Muscle layer of colon (tissue), 2 donors: Measurements from ENCODE around the gene TMEM51.

Experiments used
- H3K27ac ChIP-seq: one replicate; pipeline ENCODE4 v1.7.0; 2013; ENCODE audit warnings: low read depth, mild to moderate bottlenecking, low read length, moderate library complexity
- H3K27me3 ChIP-seq, 2 donors: one replicate each; pipeline ENCODE4 v1.7.0; 2013; ENCODE audit warnings: low read length in 2 of 2, mild to moderate bottlenecking in 2 of 2; ENCODE audit not compliant: insufficient read depth in 2 of 2, control insufficient read depth in 1 of 2
- H3K36me3 ChIP-seq: one replicate; pipeline ENCODE4 v1.7.0; 2013; ENCODE audit warnings: mild to moderate bottlenecking, low read length; ENCODE audit not compliant: insufficient read depth
- H3K4me1 ChIP-seq: one replicate; pipeline ENCODE4 v1.7.0; 2013; ENCODE audit warnings: mild to moderate bottlenecking, low read length; ENCODE audit not compliant: insufficient read depth
- H3K4me3 ChIP-seq, 2 donors: one replicate each; pipeline ENCODE4 v1.7.0; 2013; ENCODE audit warnings: low read length in 2 of 2, low read depth in 1 of 2, mild to moderate bottlenecking in 1 of 2, moderate library complexity in 1 of 2
- H3K9ac ChIP-seq: one replicate; pipeline ENCODE4 v1.7.0; 2013; ENCODE audit warnings: low read length
- H3K9me3 ChIP-seq: one replicate; pipeline ENCODE4 v1.7.0; 2013; ENCODE audit warnings: mild to moderate bottlenecking, low read length
- donor health status: abdominal sarcoma.
- donor health status: Adenocarcinoma of cecum.

The TMEM51 gene

GRCh38 chr1:15148475-15148874 lies 5.1 kb upstream of the TMEM51 start:
- Histone ChIP-seq H3K27me3 (no peaks in the 10 kb centered on the region), H3K4me1 (peaks cover 32% of the 10 kb centered on the region), H3K36me3 (no peaks in the 10 kb centered on the region), H3K27ac (no peak overlapping the region), H3K4me3 (no peak overlapping the region), H3K9ac (no peak overlapping the region), H3K9me3 (no peaks in the 10 kb centered on the region)

GRCh38 chr1:15148941-15149340 lies 4.6 kb upstream of the TMEM51 start:
- no peaks in the 10 kb centered on the region for H3K9me3 ChIP-seq
- H3K4me3 ChIP-seq: no peak overlapping the region
- H3K9ac ChIP-seq: no peak overlapping the region
- H3K27me3 ChIP-seq: no peaks in the 10 kb centered on the region
- no peaks in the 10 kb centered on the region for H3K36me3 ChIP-seq
- H3K27ac ChIP-seq: no peak overlapping the region
- peaks cover 32% of the 10 kb centered on the region for H3K4me1 ChIP-seq

- Histone ChIP-seq H3K9ac (no peak overlapping the region), H3K4me1 (peaks cover 36% of the 10 kb centered on the region), H3K9me3 (no peaks in the 10 kb centered on the region), H3K36me3 (no peaks in the 10 kb centered on the region), H3K27me3 (no peaks in the 10 kb centered on the region), H3K27ac (no peak overlapping the region), H3K4me3 (no peak overlapping the region)
Observed at GRCh38 chr1:15150376-15150775, 3.2 kb upstream of the TMEM51 start.

GRCh38 chr1:15151377-15151806 lies 2.2 kb upstream of the TMEM51 start:
- H3K27me3 ChIP-seq: no peaks in the 10 kb centered on the region
- H3K4me3 ChIP-seq: no peak overlapping the region
- H3K36me3 ChIP-seq: no peaks in the 10 kb centered on the region
- no peaks in the 10 kb centered on the region for H3K9me3 ChIP-seq
- H3K9ac ChIP-seq: no peak overlapping the region
- H3K27ac ChIP-seq: peak overlapping the region; percentile 95
- peaks cover 36% of the 10 kb centered on the region for H3K4me1 ChIP-seq

- Histone ChIP-seq H3K9ac (no peak overlapping the region), H3K36me3 (no peaks in the 10 kb centered on the region), H3K4me1 (peaks cover 36% of the 10 kb centered on the region), H3K9me3 (no peaks in the 10 kb centered on the region), H3K4me3 (peak overlapping the region in 1 of 2 donors; percentile 70), H3K27me3 (no peaks in the 10 kb centered on the region), H3K27ac (peak overlapping the region; percentile 95)
Observed at GRCh38 chr1:15151871-15152270, 1.7 kb upstream of the TMEM51 start.

- no peaks in the 10 kb centered on the region for H3K9me3 ChIP-seq
- H3K27me3 ChIP-seq: no peaks in the 10 kb centered on the region
- H3K36me3 ChIP-seq: no peaks in the 10 kb centered on the region
- H3K4me3 ChIP-seq: peak overlapping the region; percentile 35 to 70
- H3K4me1 ChIP-seq: peaks cover 35% of the 10 kb centered on the region
- H3K27ac ChIP-seq: peak overlapping the region; percentile 95
- peak overlapping the region; percentile 74 for H3K9ac ChIP-seq
Observed at GRCh38 chr1:15152318-15153183, 996 bp upstream of the TMEM51 start.

- no peaks in the 10 kb centered on the region for H3K27me3 ChIP-seq
- peak overlapping the region; percentile 72 for H3K9ac ChIP-seq
- H3K4me1 ChIP-seq: peaks cover 48% of the 10 kb centered on the region
- no peaks in the 10 kb centered on the region for H3K9me3 ChIP-seq
- H3K4me3 ChIP-seq: peak overlapping the region; percentile 35 to 70
- no peaks in the 10 kb centered on the region for H3K36me3 ChIP-seq
- peak overlapping the region; percentile 95 for H3K27ac ChIP-seq
Observed at GRCh38 chr1:15153842-15154479, 414 bp downstream of the TMEM51 start.

GRCh38 chr1:15154480-15155036 lies 1.0 kb downstream of the TMEM51 start:
- Histone ChIP-seq H3K27me3 (no peaks in the 10 kb centered on the region), H3K4me1 (peaks cover 53% of the 10 kb centered on the region), H3K36me3 (no peaks in the 10 kb centered on the region), H3K9me3 (no peaks in the 10 kb centered on the region), H3K9ac (peak overlapping the region; percentile 72), H3K27ac (peak overlapping the region; percentile 95), H3K4me3 (peak overlapping the region; percentile 35 to 70)

GRCh38 chr1:15155191-15155590 lies 1.6 kb downstream of the TMEM51 start:
- H3K27ac ChIP-seq: peak overlapping the region; percentile 95
- peak overlapping the region; percentile 35 to 70 for H3K4me3 ChIP-seq

GRCh38 chr1:15155888-15156741 lies 2.6 kb downstream of the TMEM51 start:
- Histone ChIP-seq H3K9me3 (no peaks in the 10 kb centered on the region), H3K9ac (no peak overlapping the region), H3K27ac (peak overlapping the region; percentile 95), H3K4me3 (peak overlapping the region; percentile 8 to 70), H3K27me3 (no peaks in the 10 kb centered on the region), H3K4me1 (peaks cover 58% of the 10 kb centered on the region), H3K36me3 (no peaks in the 10 kb centered on the region)

More at GRCh38 chr1:15155191-15155590, 1.6 kb downstream of the TMEM51 start:
- peaks cover 59% of the 10 kb centered on the region for H3K4me1 ChIP-seq
- H3K9me3 ChIP-seq: no peaks in the 10 kb centered on the region
- H3K9ac ChIP-seq: no peak overlapping the region
- H3K36me3 ChIP-seq: no peaks in the 10 kb centered on the region
- H3K27me3 ChIP-seq: no peaks in the 10 kb centered on the region
